ACHN (cell line): Measurements from ENCODE around the gene ALKAL2.

ENCODE experiments used
- DNase-seq: peaks from one replicate; pipeline ENCODE4 v3.0.0-alpha.2; 2015
- in situ Hi-C: cut with HindIII; loops from 2 replicates; pipeline ENCODE4 v1.10.0; 2017; ENCODE audit warnings: low sequenced_read_pairs, low pct_ligation_motif_present, low pct_unique_long_range_greater_than_20kb

Gene ALKAL2

DNA sequence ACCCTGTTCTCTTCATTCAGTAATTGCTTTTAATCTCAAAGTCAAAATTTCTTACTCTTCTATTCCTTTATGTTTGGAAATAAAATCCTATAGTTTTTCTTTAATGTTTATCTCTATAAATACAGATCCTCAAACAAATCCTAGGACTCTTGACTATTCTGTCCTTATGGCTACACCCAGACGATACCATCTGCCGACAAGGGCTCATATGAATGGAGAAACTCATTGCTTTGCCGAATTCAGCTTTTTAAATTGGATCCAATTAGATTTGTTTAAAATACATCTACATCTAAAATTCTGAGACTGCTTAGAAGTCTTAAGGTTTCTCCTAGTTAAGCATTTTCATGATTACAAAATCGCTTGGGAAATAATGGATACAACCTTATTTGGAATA is 9.0 kb downstream of the ALKAL2 start:
- no peak for DNase-seq
- in situ Hi-C loops = no loop called here

DNA sequence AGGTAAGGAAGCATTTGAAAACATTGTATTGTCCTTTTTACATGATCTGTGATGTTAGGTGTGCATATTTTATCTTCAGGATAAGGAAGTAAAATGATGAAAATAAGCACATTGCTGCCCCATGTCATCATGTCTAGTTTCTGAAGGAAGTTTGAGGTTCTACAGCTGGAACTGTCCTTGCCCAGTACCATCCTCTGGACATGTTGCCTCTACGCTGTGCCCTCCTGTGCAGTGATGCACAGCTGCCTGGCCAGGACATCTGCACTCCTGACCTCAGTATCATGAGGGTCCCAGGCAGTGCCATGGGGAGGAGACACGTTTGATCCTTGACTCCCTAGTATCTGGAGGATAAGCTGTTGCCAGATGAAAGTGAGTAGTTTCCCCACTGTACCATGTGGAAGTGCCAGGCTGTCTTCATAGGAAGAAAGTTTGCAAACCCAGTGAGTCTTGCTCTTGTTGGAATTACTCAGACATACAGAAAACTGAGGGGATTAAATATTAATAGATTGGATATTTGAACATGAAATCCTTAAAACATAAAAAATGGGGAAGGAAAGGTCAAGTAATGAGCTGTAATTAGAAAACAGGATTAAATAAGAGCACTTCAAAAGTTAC is 9.5 kb downstream of the ALKAL2 start:
- in situ Hi-C loops = no loop called here
- no peak for DNase-seq

- in situ Hi-C loops = no loop called here
- no peak for DNase-seq
These were observed 12.4 kb downstream of the ALKAL2 start for GRCh38 chr2:275466-275865.

GRCh38 chr2:274503-274902 is 13.4 kb downstream of the ALKAL2 start:
- in situ Hi-C loops = no loop called here
- DNase-seq = no peak

GRCh38 chr2:273333-273732 is 14.6 kb downstream of the ALKAL2 start:
- in situ Hi-C loops = no loop called here
- DNase-seq = no peak

GRCh38 chr2:271917-272316 is 16.0 kb downstream of the ALKAL2 start:
- in situ Hi-C loops = no loop called here
- DNase-seq = no peak

DNA sequence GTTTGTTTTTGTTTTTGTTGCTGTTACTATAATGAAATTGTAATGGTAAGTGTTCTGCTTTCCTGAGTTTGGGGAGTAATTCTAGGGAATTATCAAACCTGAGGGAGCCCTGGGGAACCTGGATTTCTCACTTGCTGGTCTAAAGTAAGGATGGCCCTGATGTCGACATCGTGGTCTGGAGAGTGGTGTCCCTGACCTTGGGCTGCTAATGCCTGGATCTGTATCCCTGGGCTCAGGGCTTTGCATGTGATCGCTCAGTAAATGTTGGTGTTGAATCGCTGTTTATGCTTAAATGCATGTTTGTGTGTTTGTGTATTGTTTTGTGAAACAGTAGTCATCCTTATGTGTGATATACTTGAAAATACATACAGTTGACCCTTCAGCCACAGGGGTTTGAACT is 17.0 kb downstream of the ALKAL2 start:
- DNase-seq = no peak
- in situ Hi-C loops = no loop called here

DNA sequence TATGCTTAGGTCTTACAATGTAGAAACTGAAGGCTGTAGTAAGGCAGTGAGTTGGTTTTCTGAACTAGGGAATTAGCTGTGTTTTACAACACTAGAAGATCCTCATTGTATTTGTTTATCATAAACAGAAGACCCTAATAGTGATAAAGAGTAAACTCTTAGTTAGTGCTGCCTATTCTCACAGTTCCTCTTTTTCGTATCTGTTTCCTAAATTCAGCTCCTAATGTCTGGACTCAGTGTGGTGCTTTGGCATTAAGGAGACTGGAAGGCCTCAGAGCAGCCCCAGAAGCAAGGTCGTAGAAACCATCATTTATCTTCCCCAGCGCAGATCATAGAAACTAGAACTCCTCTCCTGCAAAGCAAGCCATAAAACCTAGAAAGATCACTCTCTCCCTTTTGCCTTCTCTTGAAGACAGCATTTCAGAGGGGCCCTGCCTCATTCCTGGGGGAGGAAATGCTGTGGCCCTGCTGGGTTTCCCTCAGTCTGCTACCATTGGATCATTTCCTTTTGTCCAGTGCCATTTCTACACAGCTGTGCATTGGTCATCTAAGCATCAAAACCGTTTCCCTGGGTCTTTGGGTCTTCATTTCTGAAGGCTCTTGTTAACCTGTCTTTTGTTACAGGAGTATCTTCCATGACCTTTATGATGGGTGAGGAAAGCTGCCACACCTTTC is 18.4 kb downstream of the ALKAL2 start:
- in situ Hi-C loops = no loop called here
- no peak for DNase-seq

DNA sequence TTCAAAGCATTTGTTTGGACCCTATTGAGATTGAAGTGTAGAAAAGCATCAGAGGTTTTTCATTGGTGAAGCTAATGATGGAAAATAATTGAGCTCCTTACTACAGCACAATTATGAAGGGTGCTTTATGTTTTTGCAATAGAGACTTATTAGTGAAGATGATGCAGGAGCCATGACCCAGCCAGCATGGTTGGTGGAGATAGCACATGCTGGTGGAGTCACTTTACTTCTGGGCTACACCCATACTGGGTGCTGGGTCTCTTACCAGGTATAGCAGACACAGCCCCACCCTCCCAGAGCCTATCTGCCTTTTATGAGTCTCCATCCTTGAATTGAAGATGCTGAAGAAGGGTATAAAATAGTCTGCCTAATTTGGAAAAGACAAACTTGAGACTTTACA is 19.6 kb downstream of the ALKAL2 start:
- in situ Hi-C loops = no loop called here
- no peak for DNase-seq

DNA sequence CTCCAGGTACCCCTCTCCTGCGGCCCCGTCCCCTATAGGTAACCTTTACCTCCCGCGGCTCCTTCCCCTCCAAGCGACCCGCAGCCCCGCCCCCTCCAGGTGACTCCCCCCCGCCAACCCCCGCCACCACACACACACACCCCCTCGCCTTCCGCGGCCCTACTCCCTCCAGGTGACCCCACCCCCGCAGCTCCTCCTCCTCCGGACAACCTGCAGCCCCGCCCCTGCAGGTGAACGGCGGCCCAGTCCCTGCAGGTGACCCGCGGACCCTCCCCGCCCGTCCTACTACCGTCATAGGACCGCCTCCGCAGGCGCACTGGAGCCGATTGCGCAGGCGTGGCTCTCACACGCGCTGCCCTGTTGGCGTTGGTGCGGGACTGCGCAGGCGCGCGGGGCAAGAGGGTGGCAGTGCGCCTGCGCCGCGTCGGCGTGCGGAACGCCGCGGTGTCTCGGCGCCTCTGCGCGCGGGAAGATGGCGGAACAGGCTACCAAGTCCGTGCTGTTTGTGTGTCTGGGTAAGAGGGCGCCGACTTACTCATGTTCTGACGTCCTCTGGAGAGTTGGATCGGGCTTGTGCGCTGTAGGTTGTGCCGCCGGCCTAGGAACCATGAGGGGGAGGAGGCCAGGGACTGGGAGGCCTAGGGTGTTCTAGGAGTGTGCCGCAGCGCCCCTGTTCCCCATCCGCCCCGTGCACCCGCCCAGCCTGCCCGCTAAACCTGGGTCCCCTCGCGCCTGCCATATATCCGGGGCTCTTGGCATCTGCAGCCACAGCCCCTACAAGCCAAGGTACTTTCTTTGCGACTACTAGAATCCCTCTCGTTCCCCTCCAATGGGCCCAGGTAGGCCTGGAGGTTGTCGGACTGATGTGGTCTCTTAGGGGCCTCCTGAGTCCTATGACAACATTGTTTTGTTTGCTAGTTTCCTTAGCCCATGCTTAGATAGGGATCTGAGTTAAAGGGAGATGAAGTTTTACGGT is 23.1 kb downstream of the ALKAL2 start, which contains the start of gene ACP1:
ACP1 (plus strand) TSS at position 455 of the 976 bp plus-strand sequence; CDS start at position 473, 18 bp downstream.
- in situ Hi-C loops = no loop called here
- peak; percentile 95 for DNase-seq

DNA sequence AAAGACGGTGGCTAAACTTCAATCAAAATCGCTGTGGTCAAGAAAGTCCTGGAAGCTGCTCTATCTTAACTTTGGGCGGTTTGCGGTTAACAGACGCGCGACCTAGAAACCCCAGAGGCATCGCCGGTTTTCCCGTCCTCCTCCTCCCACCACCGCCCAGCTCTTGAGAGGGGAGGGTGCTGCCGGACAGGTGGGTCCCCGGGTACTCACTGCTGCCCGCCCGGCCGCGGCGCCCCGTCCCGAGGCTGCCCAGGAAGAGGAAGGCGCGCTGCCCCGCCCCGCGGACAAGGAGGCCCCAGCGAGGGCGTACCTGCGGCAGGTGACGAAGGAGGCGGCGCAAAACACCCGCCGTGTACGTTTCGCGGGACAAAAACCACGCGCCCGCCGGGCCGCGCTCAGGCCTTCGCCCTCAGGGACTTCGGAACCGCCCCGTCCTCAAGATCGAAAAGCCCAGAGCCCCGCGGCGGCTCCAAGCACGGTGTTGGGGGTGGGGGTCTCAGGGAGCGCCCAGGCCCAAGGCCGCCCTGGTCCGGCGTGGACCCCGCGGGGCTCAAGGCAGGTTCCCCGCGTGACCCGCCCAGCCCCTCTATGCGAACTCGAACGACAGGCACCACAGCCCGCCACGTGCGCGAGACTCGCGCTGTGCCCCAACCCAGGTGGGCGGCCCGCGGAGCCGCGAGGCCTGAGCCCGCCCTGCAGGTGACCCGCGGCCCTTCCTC is 24.0 kb downstream of the ALKAL2 start, which contains the start of gene SH3YL1:
SH3YL1 (minus strand) TSS at position 259 of the 719 bp plus-strand sequence; CDS start at position 211, 48 bp downstream.
- in situ Hi-C loops = no loop called here
- DNase-seq = peak; percentile 26

GRCh38 chr2:263022-263738 is 24.7 kb downstream of the ALKAL2 start:
- DNase-seq = no peak
- in situ Hi-C loops = no loop called here

GRCh38 chr2:262117-262516 is 25.8 kb downstream of the ALKAL2 start:
- in situ Hi-C loops = no loop called here
- no peak for DNase-seq

- no peak for DNase-seq
- in situ Hi-C loops = no loop called here
These were observed 27.3 kb downstream of the ALKAL2 start for GRCh38 chr2:260507-261161.

- DNase-seq = no peak
- in situ Hi-C loops = no loop called here
These were observed 28.0 kb downstream of the ALKAL2 start for GRCh38 chr2:259789-260331.

DNA sequence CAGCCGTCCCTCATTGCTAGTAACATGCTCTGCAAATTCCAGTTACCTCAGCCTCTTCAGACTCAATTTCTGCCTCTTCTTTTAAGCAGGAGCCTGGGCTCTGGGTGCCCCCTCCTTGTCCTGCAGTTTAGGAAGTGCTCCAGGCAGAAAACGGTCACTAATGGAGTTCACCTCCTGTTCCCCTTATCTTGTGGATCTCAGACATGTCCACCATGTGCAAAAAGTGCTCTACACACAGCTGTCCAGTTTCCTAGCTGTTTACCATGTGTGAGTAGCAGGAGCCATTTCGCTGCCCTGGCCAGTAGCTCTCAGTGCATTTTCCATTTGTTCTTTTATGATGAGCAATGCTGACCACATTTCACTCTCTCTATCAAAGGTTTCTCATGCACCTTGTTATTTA is 29.0 kb downstream of the ALKAL2 start:
- in situ Hi-C loops = no loop called here
- DNase-seq = no peak

GRCh38 chr2:257842-258241 is 30.0 kb downstream of the ALKAL2 start:
- in situ Hi-C loops = no loop called here
- DNase-seq = no peak
